ENCODE results near the gene RERE. TPM values are rescaled to one million over a fixed set of nuclear protein-coding genes. Genes with fewer than 3 reads are reported as not detected.

RERE gene
- total RNA-seq, 1 donor from 2014 or later, result 124 TPM

GRCh38 chr1:8370046-8370881 lies 447.2 kb downstream of the RERE start:
- H3K9me3 ChIP-seq (ENCODE audit: insufficient read depth, low read depth, low read length), result no peaks in the 10 kb centered on the region
- H3K27ac Mint-ChIP-seq (ENCODE audit: unreplicated experiment), result no peak overlapping the region
- no peak overlapping the region for H3K27ac ChIP-seq (ENCODE audit: low read depth, low read length)
- H3K4me2 ChIP-seq (ENCODE audit: low read length), result peak overlapping the region; percentile 54
- peaks cover 67% of the 10 kb centered on the region for H3K79me2 ChIP-seq (ENCODE audit: insufficient read depth, low read length)
- H3K4me1 ChIP-seq (ENCODE audit: insufficient read depth, low read length), result peaks cover 41% of the 10 kb centered on the region
- no peaks in the 10 kb centered on the region for H3K9me3 Mint-ChIP-seq (ENCODE audit: unreplicated experiment)
- no peaks in the 10 kb centered on the region for H3K27me3 ChIP-seq (ENCODE audit: insufficient read depth, low read length)
- no peak overlapping the region for H3K9ac ChIP-seq (ENCODE audit: low read length)
- H3K36me3 Mint-ChIP-seq (ENCODE audit: low read depth, unreplicated experiment), result peaks cover 18% of the 10 kb centered on the region
- FAIRE-seq (peak; percentile 68), DNase-seq (ENCODE audit: low read depth) (peak; percentile 78)
- peaks cover 73% of the 10 kb centered on the region for H3K4me1 Mint-ChIP-seq (ENCODE audit: low read depth, unreplicated experiment)
- H4K20me1 ChIP-seq (ENCODE audit: insufficient read depth, low read length), result peaks cover 78% of the 10 kb centered on the region
- H3K4me3 ChIP-seq (ENCODE audit: insufficient read depth, low read depth, low read length), result no peak overlapping the region
- no peak overlapping the region for H3K4me3 Mint-ChIP-seq (ENCODE audit: unreplicated experiment)
- H3K27me3 Mint-ChIP-seq (ENCODE audit: low read depth, unreplicated experiment), result no peaks in the 10 kb centered on the region
- TF ChIP-seq CTCF (IDR thresholded peaks at IDR 0.05; ENCODE audit: insufficient read depth, low read depth, low read length) (no peak), EZH2 (IDR thresholded peaks at IDR 0.05; ENCODE audit: insufficient read depth, low read length) (no peak)
- peaks cover under 1% of the 10 kb centered on the region for H3K36me3 ChIP-seq (ENCODE audit: insufficient read depth, low read length)
- no peak overlapping the region for H2AFZ ChIP-seq (ENCODE audit: low read depth, low read length)

GRCh38 chr1:8368956-8369639 lies 448.3 kb downstream of the RERE start:
- H3K27me3 Mint-ChIP-seq (ENCODE audit: low read depth, unreplicated experiment), result no peaks in the 10 kb centered on the region
- H3K4me1 ChIP-seq (ENCODE audit: insufficient read depth, low read length), result peaks cover 33% of the 10 kb centered on the region
- H3K36me3 Mint-ChIP-seq (ENCODE audit: low read depth, unreplicated experiment), result peaks cover 18% of the 10 kb centered on the region
- H3K9me3 Mint-ChIP-seq (ENCODE audit: unreplicated experiment), result no peaks in the 10 kb centered on the region
- TF ChIP-seq CTCF (IDR thresholded peaks at IDR 0.05; ENCODE audit: insufficient read depth, low read depth, low read length) (no peak), EZH2 (IDR thresholded peaks at IDR 0.05; ENCODE audit: insufficient read depth, low read length) (no peak)
- H3K9me3 ChIP-seq (ENCODE audit: insufficient read depth, low read depth, low read length), result no peaks in the 10 kb centered on the region
- peak overlapping the region; percentile 26 for H3K27ac Mint-ChIP-seq (ENCODE audit: unreplicated experiment)
- H3K36me3 ChIP-seq (ENCODE audit: insufficient read depth, low read length), result peaks cover 4% of the 10 kb centered on the region
- no peak overlapping the region for H3K4me3 Mint-ChIP-seq (ENCODE audit: unreplicated experiment)
- H4K20me1 ChIP-seq (ENCODE audit: insufficient read depth, low read length), result peaks cover 75% of the 10 kb centered on the region
- H3K27me3 ChIP-seq (ENCODE audit: insufficient read depth, low read length), result no peaks in the 10 kb centered on the region
- no peak overlapping the region for H3K4me3 ChIP-seq (ENCODE audit: insufficient read depth, low read depth, low read length)
- H3K9ac ChIP-seq (ENCODE audit: low read length), result no peak overlapping the region
- H3K27ac ChIP-seq (ENCODE audit: low read depth, low read length), result no peak overlapping the region
- FAIRE-seq, result no peak
- H3K4me2 ChIP-seq (ENCODE audit: low read length), result no peak overlapping the region
- peaks cover 68% of the 10 kb centered on the region for H3K4me1 Mint-ChIP-seq (ENCODE audit: low read depth, unreplicated experiment)
- DNase-seq (ENCODE audit: low read depth), result no peak
- no peak overlapping the region for H2AFZ ChIP-seq (ENCODE audit: low read depth, low read length)
- peaks cover 58% of the 10 kb centered on the region for H3K79me2 ChIP-seq (ENCODE audit: insufficient read depth, low read length)
